ENCODE data around the gene RADIL. TPM values are rescaled to one million over a fixed set of nuclear protein-coding genes. Genes with fewer than 3 reads are reported as not detected.

RADIL gene
- polyA plus RNA-seq, 1 donor (not counting 4 experiments of a cell fraction or from before 2014, with no cell fraction given), result not detected

GRCh38 chr7:4871056-4871680 lies 12.3 kb downstream of the RADIL start:
- TF ChIP-seq EZH2 (IDR thresholded peaks at IDR 0.05; ENCODE audit: low read length) (no peak), CTCF (optimal IDR thresholded peaks at IDR 0.05 in 1 of 3, IDR thresholded peaks at IDR 0.05 in 1 of 3, conservative IDR thresholded peaks at IDR 0.05 in 1 of 3; ENCODE audit: extremely low read depth in 1 of 3, insufficient read depth in 2 of 3, low read length in 3 of 3) (no peak)
- Histone ChIP-seq H3K4me1 (ENCODE audit: control insufficient read depth, extremely low read depth, insufficient read depth, low read length) (no peaks in the 10 kb centered on the region), H3K9me3 (ENCODE audit: control insufficient read depth, low read depth, low read length) (no peaks in the 10 kb centered on the region), H3K27ac (ENCODE audit: control insufficient read depth, insufficient read depth, low read length) (no peak overlapping the region), H4K20me1 (ENCODE audit: control insufficient read depth, extremely low read depth, insufficient read depth, low read length) (no peaks in the 10 kb centered on the region), H3K9ac (ENCODE audit: control insufficient read depth, extremely low read depth, insufficient read depth, low read length) (no peak overlapping the region), H3K4me3 (ENCODE audit: control insufficient read depth in 2 of 3, extremely low read depth in 1 of 3, insufficient read depth in 2 of 3, low read depth in 1 of 3, low read length in 3 of 3) (no peak overlapping the region), H3K27me3 (ENCODE audit: control insufficient read depth, extremely low read depth, insufficient read depth, low read length) (no peaks in the 10 kb centered on the region), H3K36me3 (ENCODE audit: control insufficient read depth in 2 of 2, extremely low read depth in 1 of 2, insufficient read depth in 2 of 2, low read length in 2 of 2) (no peaks in the 10 kb centered on the region), H2AFZ (ENCODE audit: control insufficient read depth, low read length) (no peak overlapping the region), H3K79me2 (ENCODE audit: control insufficient read depth, insufficient read depth, low read length) (no peaks in the 10 kb centered on the region), H3K9me1 (ENCODE audit: control insufficient read depth, extremely low read depth, insufficient read depth, low read length) (no peaks in the 10 kb centered on the region), H3K4me2 (ENCODE audit: control insufficient read depth, extremely low read depth, insufficient read depth, low read depth, low read length) (no peak overlapping the region)
- FAIRE-seq (no peak), DNase-seq (ENCODE audit: low read depth, low spot score) (no peak)
- dilution Hi-C loops (cut with MboI; ENCODE audit: extremely low pct_ligation_motif_present, low sequenced_read_pairs), result no loop called here

GRCh38 chr7:4868493-4868892 lies 15.0 kb downstream of the RADIL start:
- DNase-seq (ENCODE audit: low read depth, low spot score) (no peak), FAIRE-seq (no peak)
- H3K4me2 ChIP-seq (ENCODE audit: control insufficient read depth, extremely low read depth, insufficient read depth, low read depth, low read length), result no peak overlapping the region
- H3K79me2 ChIP-seq (ENCODE audit: control insufficient read depth, insufficient read depth, low read length), result no peaks in the 10 kb centered on the region
- H3K9me3 ChIP-seq (ENCODE audit: control insufficient read depth, low read depth, low read length), result no peaks in the 10 kb centered on the region
- H3K27me3 ChIP-seq (ENCODE audit: control insufficient read depth, extremely low read depth, insufficient read depth, low read length), result peaks cover 2% of the 10 kb centered on the region
- no peaks in the 10 kb centered on the region for H4K20me1 ChIP-seq (ENCODE audit: control insufficient read depth, extremely low read depth, insufficient read depth, low read length)
- TF ChIP-seq EZH2 (IDR thresholded peaks at IDR 0.05; ENCODE audit: low read length), result no peak
- no peak overlapping the region for H3K4me3 ChIP-seq (ENCODE audit: control insufficient read depth in 2 of 3, extremely low read depth in 1 of 3, insufficient read depth in 2 of 3, low read depth in 1 of 3, low read length in 3 of 3)
- H3K9ac ChIP-seq (ENCODE audit: control insufficient read depth, extremely low read depth, insufficient read depth, low read length), result no peak overlapping the region
- dilution Hi-C loops (cut with MboI; ENCODE audit: extremely low pct_ligation_motif_present, low sequenced_read_pairs), result no loop called here
- no peaks in the 10 kb centered on the region for H3K36me3 ChIP-seq (ENCODE audit: control insufficient read depth in 2 of 2, extremely low read depth in 1 of 2, insufficient read depth in 2 of 2, low read length in 2 of 2)
- no peaks in the 10 kb centered on the region for H3K9me1 ChIP-seq (ENCODE audit: control insufficient read depth, extremely low read depth, insufficient read depth, low read length)
- no peak overlapping the region for H3K27ac ChIP-seq (ENCODE audit: control insufficient read depth, insufficient read depth, low read length)
- no peaks in the 10 kb centered on the region for H3K4me1 ChIP-seq (ENCODE audit: control insufficient read depth, extremely low read depth, insufficient read depth, low read length)
- no peak overlapping the region for H2AFZ ChIP-seq (ENCODE audit: control insufficient read depth, low read length)

All from keratinocyte (primary cell).